Testis (tissue), 3 donors: ENCODE results near the gene INO80B. TPM values are rescaled to one million over a fixed set of nuclear protein-coding genes. Genes with fewer than 3 reads are reported as not detected.
"Not testable (repeated sequence)": the region's sequence is repeated elsewhere in the genome, so short reads cannot be mapped to it uniquely, and the experiment has no call there.

ENCODE experiments used
- DNase-seq: peaks from one replicate; pipeline ENCODE4 v3.0.0-alpha.2; 2019
- H3K27ac ChIP-seq, 2 donors: fragments of 200-600 bp; sonication (generic); one replicate each; pipeline ENCODE4 v1.5.1; 2019
- H3K27me3 ChIP-seq: fragments of 200-600 bp; sonication (generic); one replicate; pipeline ENCODE4 v1.5.1; 2019
- H3K36me3 ChIP-seq: fragments of 200-600 bp; sonication (generic); one replicate; pipeline ENCODE4 v1.5.1; 2017; ENCODE audit warnings: low read depth; ENCODE audit errors: missing control alignments
- H3K4me1 ChIP-seq: fragments of 200-600 bp; sonication (generic); one replicate; pipeline ENCODE4 v1.5.1; 2019
- H3K4me3 ChIP-seq, 2 donors: fragments of 200-600 bp; sonication (generic); one replicate each; pipeline ENCODE4 v1.5.1; 2017 to 2019
- H3K9me3 ChIP-seq: fragments of 200-600 bp; sonication (generic); one replicate; pipeline ENCODE4 v1.5.1; 2017
- POLR2A ChIP-seq: fragments of 450-650 bp; IDR thresholded peaks from one replicate; pipeline ENCODE4 v1.6.1; 2017; ENCODE audit warnings: antibody characterized with exemption, mild to moderate bottlenecking, moderate library complexity
- WGBS, 2 donors: methylation state at CpG; one replicate each; pipeline ENCODE4 v1.1.5; 2018; 5-methylcytosine and 5-hydroxymethylcytosine counted together
- intact Hi-C: fragments of 100-400 bp; cut with DNase I; formaldehyde crosslinking; loops from one replicate; pipeline ENCODE4 v1.15.1; 2023; ENCODE audit warnings: low total_unique reads
- polyA plus RNA-seq: library from polyadenylated mRNA; stranded (reverse); fragments of 350-450 nt; fragmentation: Illumina TruSeq; extraction: RNeasy Lipid Tissue Mini Kit (QIAGEN cat#74804); gene quantifications from one replicate; pipeline ENCODE4 v1.2.3, GENCODE V29; 2014; ENCODE audit warnings: low read depth, low replicate concordance; ENCODE audit not compliant: insufficient read depth
- total RNA-seq, 2 donors: library from RNA; depleted of rRNA; stranded (reverse); fragments of >200 nt; gene quantifications; one replicate each; pipeline ENCODE4 v1.2.3, GENCODE V29; 2016
- TF ChIP-seq, protein P1 (sequence below), 3 experiments: fragments of 450-650 bp in 2 of 3; fragments of 200-600 bp in 1 of 3; sonication (generic) in 1 of 3; IDR thresholded peaks; one replicate each; pipeline ENCODE4 v1.5.1; 2016 to 2019; ENCODE audit warnings: antibody characterized with exemption in 3 of 3, mild to moderate bottlenecking in 2 of 3, moderate library complexity in 1 of 3

The INO80B gene
- total and polyA plus RNA-seq, 3 donors from 2014 or later = 23.1 to 59.3 (median 27.9) TPM

DNA sequence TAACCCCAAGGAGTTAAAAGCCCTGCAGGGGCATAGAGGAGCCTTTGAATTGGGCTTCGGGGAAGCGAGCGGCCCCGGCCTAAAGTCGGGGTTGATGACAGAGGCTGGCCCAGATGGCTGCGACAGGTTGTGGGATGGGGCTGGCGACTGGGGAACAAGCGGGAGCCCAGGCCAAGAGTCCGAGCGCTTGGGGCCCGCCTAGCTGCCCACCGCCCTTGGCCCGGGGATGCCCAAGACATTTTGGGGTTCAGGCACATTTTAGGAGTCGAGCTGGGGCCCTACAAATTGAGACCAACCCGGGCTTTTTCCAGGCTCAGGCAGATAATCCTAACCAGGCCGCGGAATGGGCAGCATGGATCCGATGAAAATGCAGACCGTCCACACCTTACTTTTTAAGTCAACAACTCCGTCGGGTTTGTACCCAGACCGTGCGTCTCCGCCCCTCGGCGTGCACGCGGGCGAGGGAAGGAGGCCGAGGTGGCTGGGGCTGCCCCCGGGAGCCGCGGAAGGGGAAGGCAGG, 13.7 kb upstream of the INO80B start:
- WGBS, 2 donors = 16 to 20% methylated on average over 18 to 33 of the region's 33 CpGs

DNA sequence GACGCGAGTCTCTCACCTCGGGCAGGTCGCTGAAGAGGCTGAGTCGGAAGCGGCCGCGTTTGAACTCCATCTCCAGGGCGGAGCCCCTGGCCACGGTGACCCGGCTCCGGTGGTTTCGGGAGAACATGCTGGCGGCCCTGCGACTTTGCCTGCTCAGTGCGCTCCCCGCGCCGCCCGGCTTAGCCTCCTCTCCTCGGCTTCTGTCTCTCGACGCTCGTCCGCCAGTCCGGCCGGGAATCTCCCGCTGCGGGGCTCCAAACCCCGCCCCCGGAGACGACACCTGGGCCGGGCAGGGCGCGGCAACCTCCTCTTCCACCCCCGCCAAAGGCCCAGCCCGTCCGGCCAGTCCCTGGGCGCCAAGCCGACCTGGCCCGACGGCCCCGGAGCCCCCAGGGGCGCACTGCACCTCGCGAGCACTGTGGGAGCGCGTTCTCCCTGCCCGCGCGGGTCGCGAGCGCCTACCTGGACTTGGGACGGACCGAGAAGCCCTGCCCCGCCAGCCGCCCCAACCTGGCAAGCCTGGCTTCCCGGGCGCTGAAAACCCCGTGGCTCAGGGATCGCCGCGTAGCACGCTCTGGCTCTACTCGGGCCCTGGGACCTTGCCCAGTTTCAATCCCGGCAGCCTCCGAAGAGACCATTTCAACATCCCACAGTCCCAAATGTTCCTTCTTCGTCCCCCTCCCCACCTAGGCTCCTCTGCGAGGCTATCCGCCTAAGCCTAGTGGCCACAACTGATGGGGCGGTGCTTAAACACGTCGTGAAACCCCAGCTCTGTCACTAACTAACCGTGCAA, 13.0 kb upstream of the INO80B start, which contains the start of gene RTKN:
Gene RTKN (minus strand): TSS at position 248 of the 793 bp plus-strand sequence. CDS start 121 bp downstream, at position 127.
- peak; percentile 46 for DNase-seq
- no peaks in the 10 kb centered on the region for H3K27me3 ChIP-seq
- H3K4me3 ChIP-seq = peak within 1 kb of the TSS; percentile 39 to 66
- peak within 1 kb of the TSS; percentile 84 to 86 for H3K27ac ChIP-seq
- intact Hi-C loops = no loop called here
- TF ChIP-seq POLR2A = no peak
- TF ChIP-seq, protein P1, sequence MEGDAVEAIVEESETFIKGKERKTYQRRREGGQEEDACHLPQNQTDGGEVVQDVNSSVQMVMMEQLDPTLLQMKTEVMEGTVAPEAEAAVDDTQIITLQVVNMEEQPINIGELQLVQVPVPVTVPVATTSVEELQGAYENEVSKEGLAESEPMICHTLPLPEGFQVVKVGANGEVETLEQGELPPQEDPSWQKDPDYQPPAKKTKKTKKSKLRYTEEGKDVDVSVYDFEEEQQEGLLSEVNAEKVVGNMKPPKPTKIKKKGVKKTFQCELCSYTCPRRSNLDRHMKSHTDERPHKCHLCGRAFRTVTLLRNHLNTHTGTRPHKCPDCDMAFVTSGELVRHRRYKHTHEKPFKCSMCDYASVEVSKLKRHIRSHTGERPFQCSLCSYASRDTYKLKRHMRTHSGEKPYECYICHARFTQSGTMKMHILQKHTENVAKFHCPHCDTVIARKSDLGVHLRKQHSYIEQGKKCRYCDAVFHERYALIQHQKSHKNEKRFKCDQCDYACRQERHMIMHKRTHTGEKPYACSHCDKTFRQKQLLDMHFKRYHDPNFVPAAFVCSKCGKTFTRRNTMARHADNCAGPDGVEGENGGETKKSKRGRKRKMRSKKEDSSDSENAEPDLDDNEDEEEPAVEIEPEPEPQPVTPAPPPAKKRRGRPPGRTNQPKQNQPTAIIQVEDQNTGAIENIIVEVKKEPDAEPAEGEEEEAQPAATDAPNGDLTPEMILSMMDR (IDR thresholded peaks at IDR 0.05) = no peak
- WGBS, 2 donors = 8 to 14% methylated on average over 19 to 45 of the region's 75 CpGs
- no peaks in the 10 kb centered on the region for H3K36me3 ChIP-seq
- H3K4me1 ChIP-seq = peaks cover 30% of the 10 kb centered on the region
- no peaks in the 10 kb centered on the region for H3K9me3 ChIP-seq

More for the DNA sequence above, 13.7 kb upstream of the INO80B start:
- peak overlapping the region; percentile 39 to 66 for H3K4me3 ChIP-seq
- H3K27ac ChIP-seq = peak overlapping the region; percentile 84 to 86
- no peak for TF ChIP-seq POLR2A
- TF ChIP-seq, protein P1 (IDR thresholded peaks at IDR 0.05) = no peak
- H3K27me3 ChIP-seq = no peaks in the 10 kb centered on the region
- peak; percentile 37 for DNase-seq
- no peaks in the 10 kb centered on the region for H3K36me3 ChIP-seq
- intact Hi-C loops = no loop called here
- H3K4me1 ChIP-seq = peaks cover 30% of the 10 kb centered on the region
- H3K9me3 ChIP-seq = no peaks in the 10 kb centered on the region

GRCh38 chr2:74442483-74443297, 12.2 kb upstream of the INO80B start:
- peaks cover 30% of the 10 kb centered on the region for H3K4me1 ChIP-seq
- DNase-seq, H3K9me3 ChIP-seq, H3K36me3 ChIP-seq, H3K27ac ChIP-seq, H3K27me3 ChIP-seq, intact Hi-C loops: not testable (repeated sequence)
- H3K4me3 ChIP-seq = peak overlapping the region; percentile 39 to 66
- WGBS, 2 donors = 72 to 76% methylated on average over 16 of the region's 16 CpGs

- Histone ChIP-seq H3K4me1 (peaks cover 23% of the 10 kb centered on the region), H3K9me3 (no peaks in the 10 kb centered on the region), H3K36me3 (no peaks in the 10 kb centered on the region), H3K4me3 (no peak overlapping the region), H3K27me3 (no peaks in the 10 kb centered on the region), H3K27ac (no peak overlapping the region)
- TF ChIP-seq POLR2A = no peak
- TF ChIP-seq, protein P1 (IDR thresholded peaks at IDR 0.05) = no peak
- DNase-seq = no peak
- 42 to 45% methylated on average over 5 of the region's 5 CpGs for WGBS, 2 donors
- intact Hi-C loops = no loop called here
Measured at GRCh38 chr2:74444498-74445318, 10.2 kb upstream of the INO80B start.
